H4 (cell line): ENCODE measurements around the gene ATG4B. TPM values are rescaled to one million over a fixed set of nuclear protein-coding genes. Genes with fewer than 3 reads are reported as not detected.

Experiments
- DNase-seq: peaks from one replicate; pipeline ENCODE4 v3.0.0-alpha.2; 2015; ENCODE audit warnings: low spot score
- total RNA-seq: library from RNA; depleted of rRNA; stranded (reverse); fragments of >200 nt; shearing (Covaris generic); gene quantifications from 2 replicates; pipeline ENCODE4 v1.2.3, GENCODE V29; 2014

ATG4B gene
- total RNA-seq, 1 experiment from 2014 or later, result 72.8 TPM

DNA sequence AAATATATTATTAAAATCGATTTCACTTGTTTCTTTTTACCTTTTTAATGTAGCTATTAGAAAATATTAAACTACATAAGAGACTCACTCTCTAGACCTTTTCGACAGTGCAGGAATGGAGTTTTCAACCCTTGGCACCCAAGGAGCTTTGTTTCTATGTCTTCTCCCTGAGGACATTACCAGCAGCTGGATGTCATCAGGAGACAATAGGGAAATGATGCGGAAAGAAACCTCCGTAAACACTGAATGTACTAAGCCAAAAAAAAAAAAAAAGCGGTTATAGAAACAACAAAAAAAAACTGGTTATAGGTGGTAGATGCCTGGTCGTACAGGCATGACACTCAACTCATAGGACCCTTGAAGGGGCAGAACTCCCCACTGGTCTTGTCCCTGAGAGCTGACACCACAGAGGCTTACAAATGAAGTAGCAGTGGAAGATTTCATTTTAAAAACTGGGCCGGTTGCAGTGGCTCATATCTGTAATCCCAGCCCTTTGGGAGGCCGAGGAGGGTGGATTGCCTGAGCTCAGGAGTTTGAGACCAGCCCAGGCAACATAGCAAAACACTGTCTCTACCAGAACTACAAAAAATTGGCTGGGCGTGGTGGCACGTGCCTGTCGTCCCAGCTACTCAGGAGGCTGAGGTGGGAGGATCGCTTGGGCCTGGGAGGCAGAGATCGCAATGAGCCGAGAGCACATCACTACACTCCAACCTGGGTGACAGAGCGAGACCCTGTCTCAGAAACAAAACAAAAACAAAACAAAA, 24.3 kb upstream of the ATG4B start:
- DNase-seq, result no peak

- no peak for DNase-seq
Measured at GRCh38 chr2:241615041-241615440, 22.5 kb upstream of the ATG4B start.

DNA sequence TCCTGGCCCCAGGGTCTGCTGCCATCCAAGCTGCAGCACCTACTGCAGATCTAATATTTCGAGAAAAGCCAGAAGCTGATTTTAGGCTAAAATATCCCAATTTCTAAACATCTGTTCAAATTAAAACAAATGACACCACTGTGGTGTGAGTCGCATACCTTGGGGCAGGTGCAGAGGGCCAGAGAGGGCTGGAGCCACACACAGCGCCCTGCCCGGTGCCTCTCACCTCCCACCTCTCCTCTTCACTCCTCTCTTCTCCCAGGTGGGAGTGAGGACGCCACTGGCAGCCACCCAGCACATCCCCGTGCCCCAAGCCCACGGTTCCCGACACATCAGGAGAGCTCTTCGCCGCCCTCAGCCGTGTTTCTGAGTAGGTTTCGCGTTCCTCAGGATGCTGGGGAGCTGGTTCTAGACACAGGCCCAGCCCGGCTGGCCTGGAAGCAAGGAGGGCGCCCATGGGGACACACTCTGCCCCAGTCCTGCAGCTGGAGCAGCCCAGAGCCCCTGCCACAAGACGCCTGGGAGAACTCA, 21.9 kb upstream of the ATG4B start:
- no peak for DNase-seq

- no peak for DNase-seq
Measured at GRCh38 chr2:241616168-241617125, 21.0 kb upstream of the ATG4B start.

DNA sequence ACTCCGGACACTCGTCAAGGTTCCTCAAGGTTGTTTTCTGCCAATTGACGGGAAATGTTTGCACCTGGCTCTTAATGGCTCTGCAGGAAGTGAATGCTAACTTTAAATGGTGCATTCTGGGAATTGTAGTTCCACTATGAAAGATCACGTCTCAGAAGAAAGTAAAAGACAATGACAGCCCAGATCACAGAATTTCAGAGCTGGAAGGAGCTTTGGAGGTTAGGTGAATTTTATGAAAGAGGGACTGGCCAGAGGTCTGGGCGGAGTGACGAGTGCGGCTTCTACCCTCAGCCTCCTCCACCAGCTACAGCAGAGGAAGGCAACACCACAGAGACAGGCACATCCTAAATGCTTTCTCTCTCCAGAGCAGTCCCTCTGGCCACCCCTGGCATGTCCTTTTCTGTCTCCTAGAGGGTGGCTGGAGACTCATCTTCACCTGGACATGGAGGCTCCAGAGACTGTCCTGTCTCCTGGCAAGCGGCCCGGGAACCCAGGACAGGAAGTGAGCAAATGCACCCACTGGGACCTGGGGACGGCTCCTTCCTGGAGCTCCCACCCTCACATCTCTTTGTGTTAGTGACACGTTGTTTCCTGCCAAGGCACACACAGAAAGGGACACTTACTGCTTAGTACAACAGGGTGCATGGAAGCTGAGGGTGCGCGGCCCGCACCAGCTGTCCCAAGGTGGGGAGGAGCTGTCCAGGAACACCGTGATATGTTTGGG, 19.9 kb upstream of the ATG4B start:
- no peak for DNase-seq

- DNase-seq, result no peak
Measured at GRCh38 chr2:241618296-241618805, 19.1 kb upstream of the ATG4B start.

- DNase-seq, result no peak
Measured at GRCh38 chr2:241618829-241619228, 18.7 kb upstream of the ATG4B start.

DNA sequence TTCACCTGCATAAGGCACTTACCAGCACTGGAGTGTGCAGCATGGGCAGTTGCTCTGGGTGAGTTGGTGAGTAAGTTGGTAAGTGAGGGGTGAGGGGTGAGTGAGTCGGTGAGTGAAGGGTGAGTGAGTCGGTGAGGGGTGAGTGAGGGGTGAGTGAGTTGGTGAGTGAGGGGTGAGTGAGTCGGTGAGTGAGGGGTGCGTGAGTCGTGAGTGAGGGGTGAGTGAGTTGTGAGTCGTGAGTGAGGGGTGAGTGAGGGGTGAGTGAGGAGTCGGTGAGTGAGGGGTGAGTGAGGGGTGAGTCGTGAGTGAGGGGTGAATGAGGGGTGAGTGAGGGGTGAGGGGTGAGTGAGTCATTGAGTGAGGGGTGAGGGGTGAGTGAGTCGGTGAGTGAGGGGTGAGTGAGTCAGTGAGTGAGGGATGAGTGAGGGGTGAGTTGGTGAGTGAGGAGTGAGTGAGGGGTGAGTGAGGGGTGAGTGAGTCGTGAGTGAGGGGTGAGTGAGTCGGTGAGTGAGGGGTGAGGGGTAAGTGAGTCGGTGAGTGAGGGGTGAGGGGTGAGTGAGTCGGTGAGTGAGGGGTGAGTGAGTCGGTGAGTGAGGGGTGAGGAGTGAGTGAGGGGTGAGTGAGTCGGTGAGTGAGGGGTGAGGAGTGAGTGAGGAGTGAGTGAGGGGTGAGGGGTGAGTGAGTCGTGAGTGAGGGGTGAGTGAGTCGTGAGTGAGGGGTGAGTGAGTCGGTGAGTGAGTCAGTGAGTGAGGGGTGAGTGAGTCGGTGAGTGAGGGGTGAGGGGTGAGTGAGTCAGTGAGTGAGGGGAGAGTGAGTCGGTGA, 17.7 kb upstream of the ATG4B start:
- no peak for DNase-seq

GRCh38 chr2:241620419-241620769, 17.1 kb upstream of the ATG4B start:
- no peak for DNase-seq

DNA sequence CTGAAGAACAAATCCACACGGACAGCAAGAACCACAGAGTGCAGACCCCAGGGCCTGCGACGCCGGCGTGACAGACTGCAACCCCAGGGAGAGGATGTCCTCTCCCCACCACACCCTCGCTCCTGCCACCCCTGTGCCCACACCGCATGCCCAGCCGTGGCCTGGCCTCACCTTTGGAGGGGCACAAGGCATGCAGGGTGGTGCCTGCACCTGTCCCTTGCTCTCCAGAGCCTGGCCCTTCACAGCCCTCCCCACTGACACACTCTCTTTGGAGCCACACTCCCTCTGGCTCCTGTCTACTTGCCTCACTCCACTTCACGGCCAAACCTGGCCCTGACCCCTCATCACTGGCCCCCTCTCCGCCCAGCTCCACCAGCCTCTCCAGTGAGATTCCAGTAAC, 9.8 kb upstream of the ATG4B start:
- no peak for DNase-seq

GRCh38 chr2:241629762-241630435, 7.6 kb upstream of the ATG4B start:
- no peak for DNase-seq

DNA sequence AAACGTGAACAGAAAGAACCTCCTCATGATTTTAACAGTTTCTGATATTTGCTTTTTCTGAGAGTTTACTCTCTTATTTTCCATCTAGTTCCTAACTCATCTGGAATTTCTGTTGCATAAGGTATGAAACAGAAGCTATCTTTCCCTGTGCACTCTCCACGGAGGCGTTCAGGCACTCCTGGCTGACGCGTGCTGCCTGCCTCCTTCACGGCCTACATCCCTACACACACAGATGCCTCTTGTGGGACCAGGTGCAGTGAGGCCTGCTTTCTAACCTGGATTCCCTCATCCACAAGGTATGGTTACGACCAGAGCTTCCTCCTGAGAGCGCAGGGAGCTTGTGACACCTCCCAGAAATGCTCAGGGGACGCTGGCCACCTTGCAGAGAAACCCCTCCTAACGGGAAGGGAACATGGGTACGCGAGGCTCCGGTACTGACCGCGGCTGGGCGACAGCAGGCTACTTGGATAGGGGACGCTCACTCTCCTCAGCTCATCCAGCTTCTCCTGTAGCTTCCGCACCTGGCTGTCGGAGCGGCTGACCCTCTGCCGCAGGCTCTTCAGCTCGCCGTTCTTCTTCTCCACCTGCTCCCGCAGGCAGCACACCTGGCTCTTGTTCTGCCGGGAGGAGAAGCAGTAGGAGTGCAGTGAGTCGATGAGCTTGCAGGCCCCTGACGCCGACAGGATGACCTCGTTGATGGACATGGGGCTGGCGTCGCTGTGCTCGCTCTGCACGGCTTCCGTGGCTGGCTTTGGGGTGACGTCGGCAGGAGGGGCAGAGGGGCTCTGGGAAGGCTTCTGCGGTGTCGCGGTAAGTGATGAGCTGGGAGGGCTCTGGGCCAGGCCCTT, 4.8 kb upstream of the ATG4B start:
- no peak for DNase-seq

DNA sequence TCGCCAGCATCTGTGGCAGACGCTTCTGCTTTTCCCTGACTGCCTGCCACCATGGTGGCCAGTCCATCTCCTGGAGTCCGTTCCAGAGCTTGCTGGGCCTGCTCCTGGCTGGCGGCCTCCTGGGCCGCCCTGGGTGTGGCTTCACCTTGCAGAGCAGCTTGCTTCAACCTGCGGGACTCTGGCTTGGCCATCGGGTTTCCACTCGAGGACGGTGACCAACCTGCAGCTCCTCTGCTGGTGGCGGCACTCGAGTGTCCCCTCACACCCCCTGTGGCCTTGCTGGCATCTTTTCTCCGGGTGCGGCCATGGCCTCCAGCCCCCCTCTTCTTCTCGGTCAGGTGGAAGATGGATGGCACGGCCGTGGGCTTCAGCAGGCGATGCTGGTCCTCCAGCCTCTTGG, 3.9 kb upstream of the ATG4B start:
- DNase-seq, result no peak

DNA sequence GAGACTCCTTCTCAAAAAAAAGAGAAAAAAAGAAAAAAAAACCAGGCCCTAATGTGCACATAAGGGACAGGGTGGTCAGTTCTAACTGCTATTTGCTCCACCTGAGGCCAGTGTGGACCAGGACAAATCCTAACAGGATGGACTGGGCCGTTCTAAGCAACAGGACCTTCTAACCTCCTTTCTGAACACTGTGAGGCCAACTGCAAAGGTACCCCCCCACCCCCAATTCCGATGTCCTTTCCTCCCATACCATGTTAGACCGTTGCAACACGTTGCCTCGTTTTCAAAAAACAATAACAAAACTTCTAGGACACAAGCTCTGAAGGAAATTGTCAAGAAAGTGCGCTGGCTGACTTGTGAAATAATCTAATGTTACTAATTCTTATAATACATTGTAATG, 1.7 kb upstream of the ATG4B start:
- no peak for DNase-seq

DNA sequence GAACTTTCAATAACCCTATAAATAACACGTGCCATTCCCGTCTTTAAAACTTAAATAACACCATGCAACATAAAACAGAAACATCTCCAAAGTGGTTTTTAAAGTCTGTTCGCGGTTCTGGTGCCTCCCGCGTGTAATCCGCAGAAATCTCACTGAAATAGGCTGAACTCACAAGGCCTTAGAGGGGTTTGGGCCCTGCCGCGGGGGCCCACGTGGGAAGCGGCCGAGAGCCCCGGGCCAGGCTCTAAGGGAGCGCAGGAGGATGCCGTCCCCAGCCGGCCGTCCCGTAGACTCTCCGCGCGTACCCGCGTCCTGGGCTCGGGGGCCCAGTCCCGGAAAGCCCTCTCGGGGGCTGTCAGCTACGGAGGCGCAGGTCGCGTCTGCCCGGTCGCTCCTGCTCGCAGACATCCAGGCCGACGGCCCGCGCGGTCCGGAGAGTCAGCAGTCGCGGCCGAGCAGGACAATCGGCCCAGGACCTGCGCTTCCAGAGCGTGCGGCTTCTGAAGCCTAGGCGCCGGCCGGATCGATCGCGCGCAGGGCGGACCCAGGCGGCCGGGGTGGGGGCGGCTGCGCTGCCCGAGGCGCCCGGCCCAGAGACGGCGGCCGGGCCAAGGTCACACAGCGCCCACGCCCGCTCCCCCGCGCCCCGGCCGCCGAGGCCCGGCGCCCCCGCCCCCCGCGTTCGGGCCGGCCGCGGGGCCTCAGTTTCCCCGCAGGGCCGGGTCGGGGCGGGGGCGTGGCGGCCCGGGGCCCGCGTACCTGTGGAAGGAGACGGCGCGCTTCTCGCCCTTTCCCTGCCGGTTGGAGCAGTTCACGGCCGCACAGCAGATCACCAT, 1.1 kb upstream of the ATG4B start:
- no peak for DNase-seq

GRCh38 chr2:241637795-241638660, 535 bp downstream of the ATG4B start:
- no peak for DNase-seq

- DNase-seq, result no peak
Measured at GRCh38 chr2:241638940-241639339, 1.4 kb downstream of the ATG4B start.

DNA sequence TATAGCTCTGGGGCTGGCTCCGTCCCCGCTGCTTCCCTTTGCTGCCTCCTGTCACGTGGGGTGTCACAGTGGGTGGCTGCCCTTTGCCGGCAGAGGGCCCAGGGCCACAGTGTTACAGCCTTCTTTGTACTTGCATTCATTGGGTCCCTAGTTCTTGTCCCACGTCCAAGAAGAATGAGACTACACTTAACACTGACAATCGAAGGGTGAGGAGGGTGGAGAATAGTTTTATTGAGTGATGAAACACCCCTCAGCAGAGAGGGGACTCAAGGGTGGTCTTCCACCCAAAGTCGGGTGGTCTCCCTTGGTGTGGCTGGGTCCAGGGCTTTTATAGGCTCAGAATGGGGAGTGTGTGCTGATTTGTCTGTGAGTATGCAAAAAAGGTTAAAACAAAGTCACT, 1.9 kb downstream of the ATG4B start:
- DNase-seq, result no peak
